ENCODE data around the gene SIPA1L2. TPM values are rescaled to one million over a fixed set of nuclear protein-coding genes. Genes with fewer than 3 reads are reported as not detected.

Gene SIPA1L2
- total and polyA plus RNA-seq, 2 of the 13 experiments (the other 11 are each of a cell fraction or from before 2014, with no cell fraction given) = 0.03 TPM; not detected in 1

DNA sequence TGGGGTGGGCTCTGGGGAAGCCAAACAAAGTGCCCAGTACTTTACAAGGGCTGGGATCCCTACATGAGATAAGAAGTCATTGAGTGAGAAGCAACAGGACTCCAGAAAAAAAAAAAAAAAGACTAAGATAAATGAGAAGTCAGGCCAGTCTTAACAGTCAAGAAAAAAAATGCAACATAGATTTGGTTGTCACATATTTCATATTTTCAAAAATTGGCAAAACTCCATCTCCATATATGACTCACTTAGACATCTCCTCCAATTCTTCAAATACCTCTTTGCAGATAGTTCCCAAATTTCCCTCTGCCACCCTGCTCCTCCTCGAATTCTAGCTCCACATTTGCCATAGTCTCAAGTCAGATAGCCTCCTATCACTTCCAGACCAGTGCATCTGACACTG is 20.9 kb upstream of the SIPA1L2 start (continued):
- TF ChIP-seq, protein P1, sequence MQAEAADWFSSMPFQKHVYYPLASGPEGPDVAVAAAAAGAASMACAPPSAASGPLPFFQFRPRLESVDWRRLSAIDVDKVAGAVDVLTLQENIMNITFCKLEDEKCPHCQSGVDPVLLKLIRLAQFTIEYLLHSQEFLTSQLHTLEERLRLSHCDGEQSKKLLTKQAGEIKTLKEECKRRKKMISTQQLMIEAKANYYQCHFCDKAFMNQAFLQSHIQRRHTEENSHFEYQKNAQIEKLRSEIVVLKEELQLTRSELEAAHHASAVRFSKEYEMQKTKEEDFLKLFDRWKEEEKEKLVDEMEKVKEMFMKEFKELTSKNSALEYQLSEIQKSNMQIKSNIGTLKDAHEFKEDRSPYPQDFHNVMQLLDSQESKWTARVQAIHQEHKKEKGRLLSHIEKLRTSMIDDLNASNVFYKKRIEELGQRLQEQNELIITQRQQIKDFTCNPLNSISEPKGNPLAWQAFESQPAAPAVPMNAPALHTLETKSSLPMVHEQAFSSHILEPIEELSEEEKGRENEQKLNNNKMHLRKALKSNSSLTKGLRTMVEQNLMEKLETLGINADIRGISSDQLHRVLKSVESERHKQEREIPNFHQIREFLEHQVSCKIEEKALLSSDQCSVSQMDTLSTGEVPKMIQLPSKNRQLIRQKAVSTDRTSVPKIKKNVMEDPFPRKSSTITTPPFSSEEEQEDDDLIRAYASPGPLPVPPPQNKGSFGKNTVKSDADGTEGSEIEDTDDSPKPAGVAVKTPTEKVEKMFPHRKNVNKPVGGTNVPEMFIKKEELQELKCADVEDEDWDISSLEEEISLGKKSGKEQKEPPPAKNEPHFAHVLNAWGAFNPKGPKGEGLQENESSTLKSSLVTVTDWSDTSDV (CRISPR knock-in tag; IDR thresholded peaks at IDR 0.05) = no peak

DNA sequence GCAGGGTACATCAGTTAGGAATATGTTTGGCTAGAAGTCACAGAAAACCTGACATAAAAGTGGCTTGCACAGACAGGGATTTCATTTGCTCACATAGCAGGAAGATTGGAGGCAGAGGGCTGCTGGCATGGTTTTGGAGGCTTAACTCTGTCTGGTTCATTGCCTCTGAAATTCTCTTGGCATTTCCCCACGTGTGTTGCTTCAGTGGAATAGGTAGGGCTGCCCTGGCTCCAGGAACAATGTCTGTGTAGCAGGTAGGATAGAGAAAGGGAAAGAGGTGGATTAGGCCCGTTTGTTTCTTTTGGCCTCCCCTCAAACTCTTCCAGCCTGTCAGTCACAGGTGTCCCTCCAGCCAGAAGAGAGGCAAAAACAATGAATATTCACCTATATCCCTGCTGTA is 20.5 kb upstream of the SIPA1L2 start:
- CTCF ChIA-PET (ENCODE audit: low intra/inter-chr PET ratio, low total read pairs) = no interaction called here
- POLR2A ChIA-PET = no interaction called here
- WGBS (ENCODE audit: low lambda C conversion rate) = 0% methylated on average over 2 of the region's 2 CpGs

More for the DNA sequence above, 20.5 kb upstream of the SIPA1L2 start:
- FAIRE-seq (no peak), ATAC-seq (no peak), DNase-seq (ENCODE audit: low spot score) (no peak)
- in situ Hi-C loops (cut with HindIII; ENCODE audit: extremely low pct_ligation_motif_present, low pct_unique_long_range_greater_than_20kb) = no loop called here
- Histone ChIP-seq H3K4me2 (ENCODE audit: low read depth, low read length) (no peak overlapping the region), H3K4me1 (ENCODE audit: insufficient read depth, low read length) (no peaks in the 10 kb centered on the region), H3K4me3 (replicated peaks in 1 of 3; ENCODE audit: insufficient read depth in 1 of 3, low read depth in 2 of 3, low read length in 3 of 3) (no peak overlapping the region), H2AFZ (ENCODE audit: low read length) (no peak overlapping the region), H3K27me3 (ENCODE audit: control insufficient read depth in 1 of 2, insufficient read depth in 2 of 2, low read length in 2 of 2) (no peaks in the 10 kb centered on the region), H4K20me1 (ENCODE audit: insufficient read depth, low read length) (no peaks in the 10 kb centered on the region), H3K9me3 (ENCODE audit: low read length) (no peaks in the 10 kb centered on the region), H3K9ac (ENCODE audit: insufficient read depth, low read depth, low read length) (no peak overlapping the region), H3K27ac (ENCODE audit: extremely low read length, insufficient read depth, low read length) (no peak overlapping the region), H3K79me2 (ENCODE audit: insufficient read depth, low read length) (no peaks in the 10 kb centered on the region), H3K36me3 (replicated peaks in 1 of 2; ENCODE audit: control insufficient read depth in 1 of 2, insufficient read depth in 2 of 2, low read length in 2 of 2) (no peaks in the 10 kb centered on the region)
- BruUV-seq (replicated peaks) = no TSS peak
- intact Hi-C loops (cut with micrococcal nuclease; ENCODE audit: unreplicated experiment) = no loop called here
- TF ChIP-seq HMG20B (CRISPR knock-in tag; conservative IDR thresholded peaks at IDR 0.05) = no peak
- TF ChIP-seq, protein P2, sequence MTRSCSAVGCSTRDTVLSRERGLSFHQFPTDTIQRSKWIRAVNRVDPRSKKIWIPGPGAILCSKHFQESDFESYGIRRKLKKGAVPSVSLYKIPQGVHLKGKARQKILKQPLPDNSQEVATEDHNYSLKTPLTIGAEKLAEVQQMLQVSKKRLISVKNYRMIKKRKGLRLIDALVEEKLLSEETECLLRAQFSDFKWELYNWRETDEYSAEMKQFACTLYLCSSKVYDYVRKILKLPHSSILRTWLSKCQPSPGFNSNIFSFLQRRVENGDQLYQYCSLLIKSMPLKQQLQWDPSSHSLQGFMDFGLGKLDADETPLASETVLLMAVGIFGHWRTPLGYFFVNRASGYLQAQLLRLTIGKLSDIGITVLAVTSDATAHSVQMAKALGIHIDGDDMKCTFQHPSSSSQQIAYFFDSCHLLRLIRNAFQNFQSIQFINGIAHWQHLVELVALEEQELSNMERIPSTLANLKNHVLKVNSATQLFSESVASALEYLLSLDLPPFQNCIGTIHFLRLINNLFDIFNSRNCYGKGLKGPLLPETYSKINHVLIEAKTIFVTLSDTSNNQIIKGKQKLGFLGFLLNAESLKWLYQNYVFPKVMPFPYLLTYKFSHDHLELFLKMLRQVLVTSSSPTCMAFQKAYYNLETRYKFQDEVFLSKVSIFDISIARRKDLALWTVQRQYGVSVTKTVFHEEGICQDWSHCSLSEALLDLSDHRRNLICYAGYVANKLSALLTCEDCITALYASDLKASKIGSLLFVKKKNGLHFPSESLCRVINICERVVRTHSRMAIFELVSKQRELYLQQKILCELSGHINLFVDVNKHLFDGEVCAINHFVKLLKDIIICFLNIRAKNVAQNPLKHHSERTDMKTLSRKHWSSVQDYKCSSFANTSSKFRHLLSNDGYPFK (CRISPR knock-in tag; IDR thresholded peaks at IDR 0.05; ENCODE audit: borderline replicate concordance) = no peak
- TF ChIP-seq, protein P3, sequence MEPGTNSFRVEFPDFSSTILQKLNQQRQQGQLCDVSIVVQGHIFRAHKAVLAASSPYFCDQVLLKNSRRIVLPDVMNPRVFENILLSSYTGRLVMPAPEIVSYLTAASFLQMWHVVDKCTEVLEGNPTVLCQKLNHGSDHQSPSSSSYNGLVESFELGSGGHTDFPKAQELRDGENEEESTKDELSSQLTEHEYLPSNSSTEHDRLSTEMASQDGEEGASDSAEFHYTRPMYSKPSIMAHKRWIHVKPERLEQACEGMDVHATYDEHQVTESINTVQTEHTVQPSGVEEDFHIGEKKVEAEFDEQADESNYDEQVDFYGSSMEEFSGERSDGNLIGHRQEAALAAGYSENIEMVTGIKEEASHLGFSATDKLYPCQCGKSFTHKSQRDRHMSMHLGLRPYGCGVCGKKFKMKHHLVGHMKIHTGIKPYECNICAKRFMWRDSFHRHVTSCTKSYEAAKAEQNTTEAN (CRISPR knock-in tag; conservative IDR thresholded peaks at IDR 0.05) = no peak
